Activated CD8-positive, alpha-beta memory T cell treated with anti-CD3 and anti-CD28 coated beads, Interleukin-2, amount 50 U/mL, for 24 hours (primary cell): ENCODE results near the gene FGD3.

Source experiments
- DNase-seq: peaks from one replicate; pipeline ENCODE4 v3.0.0-alpha.2; 2020; ENCODE audit errors: extremely low read depth

FGD3 gene

GRCh38 chr9:93054758-93055704 is 107.7 kb downstream of the FGD3 start:
- no peak for DNase-seq

GRCh38 chr9:93057042-93057702 is 109.8 kb downstream of the FGD3 start:
- no peak for DNase-seq

- DNase-seq: no peak
These were observed 110.5 kb downstream of the FGD3 start for GRCh38 chr9:93057703-93058354.

- no peak for DNase-seq
These were observed 111.2 kb downstream of the FGD3 start, which contains the start of gene SUSD3 for GRCh38 chr9:93058355-93059010. SUSD3 (plus strand) TSS chr9:93058701; CDS start chr9:93058743, 42 bp downstream.

GRCh38 chr9:93059011-93059714 is 111.8 kb downstream of the FGD3 start:
- no peak for DNase-seq

- DNase-seq: no peak
These were observed 112.6 kb downstream of the FGD3 start for GRCh38 chr9:93059715-93060578.

GRCh38 chr9:93060746-93061259 is 113.5 kb downstream of the FGD3 start:
- no peak for DNase-seq

GRCh38 chr9:93061260-93061751 is 114.0 kb downstream of the FGD3 start:
- DNase-seq: no peak

- no peak for DNase-seq
These were observed 114.8 kb downstream of the FGD3 start for GRCh38 chr9:93061791-93062763.

GRCh38 chr9:93064392-93065134 is 117.2 kb downstream of the FGD3 start:
- peak; percentile 82 for DNase-seq

- no peak for DNase-seq
These were observed 117.9 kb downstream of the FGD3 start for GRCh38 chr9:93065135-93065720.

- DNase-seq: no peak
These were observed 119.8 kb downstream of the FGD3 start for GRCh38 chr9:93066978-93067603.

GRCh38 chr9:93068956-93069355 is 121.6 kb downstream of the FGD3 start:
- no peak for DNase-seq

GRCh38 chr9:93071464-93071863 is 124.1 kb downstream of the FGD3 start:
- DNase-seq: no peak

- DNase-seq: no peak
These were observed 125.1 kb downstream of the FGD3 start for GRCh38 chr9:93072383-93072795.

- DNase-seq: no peak
These were observed 128.9 kb downstream of the FGD3 start for GRCh38 chr9:93076101-93076791.

GRCh38 chr9:93076792-93077128 is 129.4 kb downstream of the FGD3 start:
- no peak for DNase-seq
